Pons (tissue), 1 donor: Measurements from ENCODE around the gene FBXO4.

Experiments
- DNase-seq: peaks from one replicate; pipeline ENCODE4 v3.0.0-alpha.2; 2016; ENCODE audit warnings: low spot score

FBXO4 gene

DNA sequence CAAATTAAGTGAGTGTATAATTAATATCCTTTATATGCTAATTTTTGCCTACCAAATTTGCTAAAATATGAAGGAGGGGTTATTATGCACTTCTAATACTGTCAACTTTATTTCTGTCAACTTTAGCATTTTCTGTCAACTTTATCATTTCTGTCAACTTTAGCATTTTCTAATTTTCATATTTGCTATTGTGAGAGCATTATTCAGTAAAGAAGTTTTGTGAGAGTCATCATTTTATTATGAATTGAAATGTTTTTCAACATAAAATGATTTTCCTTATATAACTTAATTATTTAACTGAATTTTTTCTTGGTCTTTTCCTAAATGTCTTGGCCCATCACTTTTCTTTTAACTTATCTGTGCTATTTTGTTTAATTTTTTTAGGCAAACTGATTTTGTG, 58.2 kb downstream of the FBXO4 start:
- no peak for DNase-seq

DNA sequence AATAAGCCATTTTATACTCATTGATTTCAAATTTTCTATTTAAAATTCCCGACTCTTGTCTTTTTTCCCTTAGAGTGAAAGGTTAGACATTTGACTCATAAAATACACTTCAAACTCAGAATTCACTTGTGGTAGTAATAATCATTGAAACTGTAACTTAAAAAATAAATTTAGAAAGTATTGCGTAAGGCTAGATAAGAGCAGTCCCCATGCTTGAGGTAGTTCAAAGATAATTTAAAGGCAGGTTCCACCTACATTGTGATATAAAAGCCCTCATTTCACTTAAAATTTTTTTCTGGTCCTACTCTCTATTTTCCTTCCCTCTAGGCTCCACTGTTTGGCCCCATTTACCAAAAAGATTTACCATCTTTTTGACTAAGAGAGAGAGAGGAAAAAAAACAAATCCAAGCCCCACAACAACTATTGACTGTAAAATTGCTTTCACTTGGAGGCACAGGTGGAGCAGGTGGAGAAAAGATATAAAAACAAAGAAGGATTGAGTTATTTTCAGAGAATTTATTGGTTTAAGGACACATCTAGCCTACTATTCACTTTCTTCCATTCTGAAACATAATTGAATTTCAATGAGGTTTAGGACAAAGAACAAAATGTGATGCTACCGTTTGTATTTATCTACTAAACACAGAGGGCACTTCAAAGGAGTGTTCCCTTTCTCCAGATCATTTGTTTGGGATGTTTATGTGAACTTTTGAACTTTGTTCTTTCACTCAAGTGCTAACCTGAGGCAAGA, 61.0 kb downstream of the FBXO4 start:
- no peak for DNase-seq
